ENCODE measurements around the gene ASNS.

GRCh38 chr7:97818066-97818663 lies 54.0 kb downstream of the ASNS start:
- TF ChIP-seq POLR2A (IDR thresholded peaks at IDR 0.05; ENCODE audit: low read length), result no peak
- TF ChIP-seq GATA1 (IDR thresholded peaks at IDR 0.05; ENCODE audit: low read depth, low read length), result no peak
